ENCODE data around the gene C15orf40. TPM values are rescaled to one million over a fixed set of nuclear protein-coding genes. Genes with fewer than 3 reads are reported as not detected.

C15orf40 gene
- total and polyA plus RNA-seq, 9 of the 15 experiments (the other 6 are each of a cell fraction or from before 2014, with no cell fraction given): 15.9 to 52.0 (median 27.0) TPM

DNA sequence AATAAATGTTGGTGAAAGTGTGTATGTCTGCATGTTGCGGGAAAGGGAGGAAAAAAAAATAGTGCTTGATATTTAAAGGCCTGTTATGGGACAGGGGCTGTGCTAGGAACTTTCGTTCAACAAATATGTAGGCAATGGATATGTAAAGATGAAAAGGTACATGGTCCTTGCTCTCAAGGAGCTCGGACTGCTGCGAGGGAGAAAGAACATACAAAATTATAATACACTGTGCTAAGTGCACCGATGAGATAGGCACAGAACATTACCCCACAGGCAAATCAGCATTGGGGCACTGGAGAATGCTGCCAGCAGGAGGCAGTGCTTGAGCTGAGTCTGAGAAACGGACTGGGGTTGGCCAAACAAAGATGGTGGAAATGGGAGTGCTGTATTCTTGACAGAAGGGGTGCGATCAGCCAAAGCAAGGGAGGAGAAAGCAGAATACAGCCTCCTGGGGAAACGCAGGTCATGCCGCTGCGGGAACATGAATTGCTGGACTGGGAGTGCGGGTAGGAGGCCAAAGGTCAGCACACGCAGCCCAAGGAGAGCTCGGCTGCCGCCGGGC, 649 bp downstream of the C15orf40 start (continued):
- TF ChIP-seq, protein P1, sequence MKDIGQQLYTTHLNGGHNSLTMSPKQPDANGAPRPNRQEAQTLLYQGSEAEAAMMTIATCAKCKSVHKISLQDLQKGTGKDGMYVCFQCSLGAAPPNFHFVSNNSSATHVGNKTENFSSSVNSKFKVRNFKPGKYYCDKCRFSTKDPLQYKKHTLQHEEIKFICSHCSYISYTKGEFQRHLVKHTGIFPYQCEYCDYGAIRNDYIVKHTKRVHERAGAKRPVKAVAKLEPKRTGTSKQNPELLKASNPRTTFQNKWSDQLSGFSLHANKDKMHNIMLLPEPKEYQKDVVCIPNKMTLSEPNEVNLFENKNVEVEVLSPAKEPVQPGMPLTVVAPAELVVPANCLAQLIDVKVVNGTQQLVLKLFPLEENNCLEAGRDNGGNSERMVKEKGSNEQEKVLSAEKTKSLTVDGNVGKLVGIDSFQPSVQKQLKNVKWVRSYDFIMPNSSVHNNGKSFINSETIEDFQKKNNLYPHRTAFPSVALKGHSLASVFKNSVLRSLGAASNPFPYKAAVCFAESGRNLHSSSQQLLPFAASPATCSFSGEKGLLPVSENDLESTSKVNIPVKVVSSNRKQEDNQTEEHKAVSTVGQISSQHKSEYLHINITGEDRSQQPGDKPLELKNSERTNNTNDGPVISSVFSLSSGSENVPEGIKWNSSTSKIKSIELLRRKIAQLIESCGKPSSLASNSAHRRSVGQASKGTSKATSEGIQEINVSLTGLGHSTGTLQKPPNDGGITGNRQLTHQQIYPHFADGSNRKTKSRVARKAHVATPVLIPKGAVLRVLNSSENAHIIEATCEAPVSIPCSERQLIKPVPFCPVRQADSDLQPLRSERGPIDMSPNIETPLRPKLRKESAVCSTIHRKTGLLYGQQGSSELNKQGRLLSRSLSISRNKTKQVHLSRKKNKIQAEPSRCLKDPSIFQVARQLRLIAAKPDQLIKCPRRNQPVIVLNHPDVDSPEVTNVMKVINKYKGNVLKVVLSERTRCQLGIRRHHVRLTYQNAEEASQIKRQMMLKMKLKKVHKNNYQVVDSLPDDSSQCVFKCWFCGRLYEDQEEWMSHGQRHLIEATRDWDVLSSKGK (CRISPR knock-in tag; IDR thresholded peaks at IDR 0.05): no peak
- TF ChIP-seq EHMT2 (IDR thresholded peaks at IDR 0.05) (peak; percentile 95), CREM (IDR thresholded peaks at IDR 0.05; ENCODE audit: low read depth) (0 out of 2 replicates have a peak, but pooled peaks have one; percentile 11), NFXL1 (CRISPR knock-in tag; IDR thresholded peaks at IDR 0.05) (no peak), PML (IDR thresholded peaks at IDR 0.05; ENCODE audit: low read length) (0 out of 2 replicates have a peak, but pooled peaks have one; percentile 12), EWSR1 (IDR thresholded peaks at IDR 0.05; ENCODE audit: borderline replicate concordance, low read depth, partially characterized antibody) (no peak), STAG1 (CRISPR knock-in tag; IDR thresholded peaks at IDR 0.05; ENCODE audit: borderline replicate concordance) (peak; percentile 66), SP2 (IDR thresholded peaks at IDR 0.05; ENCODE audit: extremely low read depth, low read depth, low read length, poor library complexity, severe bottlenecking) (no peak), TCF3 (CRISPR knock-in tag; IDR thresholded peaks at IDR 0.05) (0 out of 2 replicates have a peak, but pooled peaks have one; percentile 1), CBFA2T2 (conservative IDR thresholded peaks at IDR 0.05) (no peak), TAF1 (IDR thresholded peaks at IDR 0.05; ENCODE audit: control insufficient read depth, extremely low read depth, insufficient read depth, low read length, severe bottlenecking) (no peak), SMARCA5 (IDR thresholded peaks at IDR 0.05) (peak; percentile 60; the same call in 1 of the 2 replicates), TAF7 (tag; IDR thresholded peaks at IDR 0.05) (no peak), RFX1 (IDR thresholded peaks at IDR 0.05) (no peak), RCOR1 (IDR thresholded peaks at IDR 0.05; ENCODE audit: borderline replicate concordance in 1 of 2, low read depth in 2 of 2, low read length in 2 of 2) (peak in 1 of 2 experiments; percentile 52; a peak in 2 of 4 replicates), MAZ (CRISPR knock-in tag; conservative IDR thresholded peaks at IDR 0.05 in 1 of 2, IDR thresholded peaks at IDR 0.05 in 1 of 2) (0 out of 4 replicates have a peak, but pooled peaks of 1 of the 2 experiments have one; percentile 24), RBBP5 (IDR thresholded peaks at IDR 0.05; ENCODE audit: borderline replicate concordance, insufficient read depth, low read length, poor library complexity, severe bottlenecking) (no peak), PHF20 (IDR thresholded peaks at IDR 0.05; ENCODE audit: partially characterized antibody) (no peak)
- TF ChIP-seq, protein P2, sequence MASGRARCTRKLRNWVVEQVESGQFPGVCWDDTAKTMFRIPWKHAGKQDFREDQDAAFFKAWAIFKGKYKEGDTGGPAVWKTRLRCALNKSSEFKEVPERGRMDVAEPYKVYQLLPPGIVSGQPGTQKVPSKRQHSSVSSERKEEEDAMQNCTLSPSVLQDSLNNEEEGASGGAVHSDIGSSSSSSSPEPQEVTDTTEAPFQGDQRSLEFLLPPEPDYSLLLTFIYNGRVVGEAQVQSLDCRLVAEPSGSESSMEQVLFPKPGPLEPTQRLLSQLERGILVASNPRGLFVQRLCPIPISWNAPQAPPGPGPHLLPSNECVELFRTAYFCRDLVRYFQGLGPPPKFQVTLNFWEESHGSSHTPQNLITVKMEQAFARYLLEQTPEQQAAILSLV (tag; IDR thresholded peaks at IDR 0.05): no peak
- TF ChIP-seq, protein P3, sequence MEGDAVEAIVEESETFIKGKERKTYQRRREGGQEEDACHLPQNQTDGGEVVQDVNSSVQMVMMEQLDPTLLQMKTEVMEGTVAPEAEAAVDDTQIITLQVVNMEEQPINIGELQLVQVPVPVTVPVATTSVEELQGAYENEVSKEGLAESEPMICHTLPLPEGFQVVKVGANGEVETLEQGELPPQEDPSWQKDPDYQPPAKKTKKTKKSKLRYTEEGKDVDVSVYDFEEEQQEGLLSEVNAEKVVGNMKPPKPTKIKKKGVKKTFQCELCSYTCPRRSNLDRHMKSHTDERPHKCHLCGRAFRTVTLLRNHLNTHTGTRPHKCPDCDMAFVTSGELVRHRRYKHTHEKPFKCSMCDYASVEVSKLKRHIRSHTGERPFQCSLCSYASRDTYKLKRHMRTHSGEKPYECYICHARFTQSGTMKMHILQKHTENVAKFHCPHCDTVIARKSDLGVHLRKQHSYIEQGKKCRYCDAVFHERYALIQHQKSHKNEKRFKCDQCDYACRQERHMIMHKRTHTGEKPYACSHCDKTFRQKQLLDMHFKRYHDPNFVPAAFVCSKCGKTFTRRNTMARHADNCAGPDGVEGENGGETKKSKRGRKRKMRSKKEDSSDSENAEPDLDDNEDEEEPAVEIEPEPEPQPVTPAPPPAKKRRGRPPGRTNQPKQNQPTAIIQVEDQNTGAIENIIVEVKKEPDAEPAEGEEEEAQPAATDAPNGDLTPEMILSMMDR (IDR thresholded peaks at IDR 0.05 in 2 of 3, conservative IDR thresholded peaks at IDR 0.05 in 1 of 3; ENCODE audit: insufficient read depth in 2 of 3, low read depth in 1 of 3, low read length in 3 of 3): peak; percentile 84 to 91 (median 89)
- TF ChIP-seq, protein P4, sequence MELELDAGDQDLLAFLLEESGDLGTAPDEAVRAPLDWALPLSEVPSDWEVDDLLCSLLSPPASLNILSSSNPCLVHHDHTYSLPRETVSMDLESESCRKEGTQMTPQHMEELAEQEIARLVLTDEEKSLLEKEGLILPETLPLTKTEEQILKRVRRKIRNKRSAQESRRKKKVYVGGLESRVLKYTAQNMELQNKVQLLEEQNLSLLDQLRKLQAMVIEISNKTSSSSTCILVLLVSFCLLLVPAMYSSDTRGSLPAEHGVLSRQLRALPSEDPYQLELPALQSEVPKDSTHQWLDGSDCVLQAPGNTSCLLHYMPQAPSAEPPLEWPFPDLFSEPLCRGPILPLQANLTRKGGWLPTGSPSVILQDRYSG (tag; conservative IDR thresholded peaks at IDR 0.05; ENCODE audit: low read depth): no peak

Measured in K562 (cell line).